Measurements from ENCODE around the gene SFXN5. TPM values are rescaled to one million over a fixed set of nuclear protein-coding genes. Genes with fewer than 3 reads are reported as not detected.

The SFXN5 gene
- total RNA-seq, 1 experiment from 2014 or later, result 31.3 TPM

DNA sequence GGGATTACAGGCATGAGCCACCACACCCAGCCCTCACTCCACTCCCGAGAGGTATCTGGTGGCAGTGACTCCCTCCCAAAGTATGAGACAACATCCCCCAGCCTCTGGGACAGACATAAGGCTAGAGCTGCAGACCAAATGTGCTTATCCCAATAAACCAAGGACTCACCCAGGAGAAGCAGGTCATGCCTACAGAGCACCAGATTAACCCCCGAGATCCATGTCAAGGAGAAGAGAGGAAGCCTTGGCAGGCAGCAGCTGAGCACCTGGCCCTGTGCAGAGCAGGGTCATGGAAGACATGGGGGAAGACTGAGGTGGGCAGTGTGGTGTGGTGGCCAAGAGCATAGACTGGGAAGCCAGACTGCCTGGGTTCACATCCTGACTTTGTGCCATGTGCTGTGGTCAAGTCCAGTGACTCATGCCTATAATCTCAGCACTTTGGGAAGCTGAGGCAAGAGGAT is 34.0 kb upstream of the SFXN5 start:
- Histone ChIP-seq H3K4me1 (peaks cover under 1% of the 10 kb centered on the region), H3K27me3 (replicated peaks; ENCODE audit: control insufficient read depth, insufficient read depth, low read length) (no peaks in the 10 kb centered on the region), H3K36me3 (ENCODE audit: control insufficient read depth, insufficient read depth, low read length) (no peaks in the 10 kb centered on the region; the same call in 1 of the 2 replicates), H3K9me3 (no peaks in the 10 kb centered on the region), H3K4me3 (ENCODE audit: low read depth, low read length) (no peak overlapping the region)
- Mint-ChIP-seq H3K9me3 (ENCODE audit: unreplicated experiment) (no peaks in the 10 kb centered on the region), H3K4me1 (ENCODE audit: low read depth, unreplicated experiment) (peaks cover 9% of the 10 kb centered on the region), H3K36me3 (ENCODE audit: insufficient read depth, unreplicated experiment) (no peaks in the 10 kb centered on the region), H3K27me3 (ENCODE audit: insufficient read depth, unreplicated experiment) (no peaks in the 10 kb centered on the region), H3K4me3 (ENCODE audit: unreplicated experiment) (no peak overlapping the region), H3K27ac (ENCODE audit: unreplicated experiment) (no peak overlapping the region)
- ChIA-PET POLR2A (no interaction called here), CTCF (no interaction called here)
- no peak for DNase-seq
- TF ChIP-seq, protein P1, sequence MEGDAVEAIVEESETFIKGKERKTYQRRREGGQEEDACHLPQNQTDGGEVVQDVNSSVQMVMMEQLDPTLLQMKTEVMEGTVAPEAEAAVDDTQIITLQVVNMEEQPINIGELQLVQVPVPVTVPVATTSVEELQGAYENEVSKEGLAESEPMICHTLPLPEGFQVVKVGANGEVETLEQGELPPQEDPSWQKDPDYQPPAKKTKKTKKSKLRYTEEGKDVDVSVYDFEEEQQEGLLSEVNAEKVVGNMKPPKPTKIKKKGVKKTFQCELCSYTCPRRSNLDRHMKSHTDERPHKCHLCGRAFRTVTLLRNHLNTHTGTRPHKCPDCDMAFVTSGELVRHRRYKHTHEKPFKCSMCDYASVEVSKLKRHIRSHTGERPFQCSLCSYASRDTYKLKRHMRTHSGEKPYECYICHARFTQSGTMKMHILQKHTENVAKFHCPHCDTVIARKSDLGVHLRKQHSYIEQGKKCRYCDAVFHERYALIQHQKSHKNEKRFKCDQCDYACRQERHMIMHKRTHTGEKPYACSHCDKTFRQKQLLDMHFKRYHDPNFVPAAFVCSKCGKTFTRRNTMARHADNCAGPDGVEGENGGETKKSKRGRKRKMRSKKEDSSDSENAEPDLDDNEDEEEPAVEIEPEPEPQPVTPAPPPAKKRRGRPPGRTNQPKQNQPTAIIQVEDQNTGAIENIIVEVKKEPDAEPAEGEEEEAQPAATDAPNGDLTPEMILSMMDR (IDR thresholded peaks at IDR 0.05; ENCODE audit: insufficient read depth in 1 of 2, low read depth in 1 of 2, low read length in 1 of 2, severe bottlenecking in 1 of 2, unreplicated experiment in 1 of 2), result no peak
- BruUV-seq (replicated peaks), result no TSS peak
- intact Hi-C loops (cut with micrococcal nuclease; ENCODE audit: unreplicated experiment), result no loop called here

DNA sequence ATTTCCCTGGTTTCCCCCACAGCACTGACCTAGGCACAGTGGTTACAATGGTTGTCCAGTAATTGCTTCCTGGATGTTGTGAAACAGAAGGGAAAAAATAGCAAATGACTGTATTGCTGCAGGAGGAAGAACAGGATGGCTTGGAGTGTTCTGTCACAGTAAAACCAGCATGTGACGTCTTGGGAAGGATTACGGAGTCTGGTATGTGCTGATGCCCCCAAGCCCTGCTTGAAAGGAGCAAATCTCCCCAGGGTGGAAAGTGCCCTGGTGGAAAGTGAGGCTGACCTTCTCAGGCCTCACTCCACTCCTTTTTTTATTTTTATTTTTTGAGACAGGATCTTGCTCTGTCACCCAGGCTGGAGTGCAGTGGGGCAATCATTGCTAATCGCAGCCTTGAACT is 33.4 kb upstream of the SFXN5 start:
- DNase-seq, result no peak
- no peaks in the 10 kb centered on the region for H3K36me3 Mint-ChIP-seq (ENCODE audit: insufficient read depth, unreplicated experiment)
- Histone ChIP-seq H3K4me1 (no peaks in the 10 kb centered on the region), H3K9me3 (no peaks in the 10 kb centered on the region), H3K4me3 (ENCODE audit: low read depth, low read length) (no peak overlapping the region), H3K36me3 (ENCODE audit: control insufficient read depth, insufficient read depth, low read length) (no peaks in the 10 kb centered on the region; the same call in 1 of the 2 replicates), H3K27me3 (replicated peaks; ENCODE audit: control insufficient read depth, insufficient read depth, low read length) (no peaks in the 10 kb centered on the region)
- TF ChIP-seq, protein P1 (IDR thresholded peaks at IDR 0.05; ENCODE audit: insufficient read depth in 1 of 2, low read depth in 1 of 2, low read length in 1 of 2, severe bottlenecking in 1 of 2, unreplicated experiment in 1 of 2), result no peak
- no peaks in the 10 kb centered on the region for H3K9me3 Mint-ChIP-seq (ENCODE audit: unreplicated experiment)
- CTCF ChIA-PET, result no interaction called here
- intact Hi-C loops (cut with micrococcal nuclease; ENCODE audit: unreplicated experiment), result no loop called here
- peaks cover 6% of the 10 kb centered on the region for H3K4me1 Mint-ChIP-seq (ENCODE audit: low read depth, unreplicated experiment)
- POLR2A ChIA-PET, result no interaction called here
- H3K27ac Mint-ChIP-seq (ENCODE audit: unreplicated experiment), result no peak overlapping the region
- no peaks in the 10 kb centered on the region for H3K27me3 Mint-ChIP-seq (ENCODE audit: insufficient read depth, unreplicated experiment)
- H3K4me3 Mint-ChIP-seq (ENCODE audit: unreplicated experiment), result no peak overlapping the region
- no TSS peak for BruUV-seq (replicated peaks)

DNA sequence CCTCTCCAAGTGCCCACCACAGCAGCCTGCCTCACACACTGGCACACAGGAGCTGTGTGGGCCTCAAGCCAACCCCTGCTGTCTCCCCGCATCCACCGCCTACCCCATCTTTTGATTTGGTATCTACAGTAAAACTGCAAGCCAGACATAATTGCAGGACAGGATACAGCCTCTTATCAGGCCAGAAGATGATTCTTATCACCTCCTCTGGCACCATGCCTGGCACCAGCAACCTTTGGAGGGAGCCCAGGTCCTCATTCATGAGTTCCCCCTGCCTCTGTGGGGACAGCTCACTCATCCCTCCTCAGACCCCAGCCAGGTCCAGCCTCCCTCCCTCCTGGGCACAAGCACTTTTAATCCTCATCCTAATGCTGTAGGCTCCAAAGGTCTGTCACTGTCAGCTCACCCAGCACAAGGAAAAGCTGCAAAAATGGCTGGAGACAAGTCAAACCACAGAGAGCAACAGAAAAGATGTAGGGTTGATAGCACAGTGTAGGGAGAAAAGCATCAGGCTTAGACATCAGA is 31.6 kb upstream of the SFXN5 start:
- CTCF ChIA-PET, result no interaction called here
- H3K36me3 ChIP-seq (ENCODE audit: control insufficient read depth, insufficient read depth, low read length), result no peaks in the 10 kb centered on the region; the same call in 1 of the 2 replicates
- Mint-ChIP-seq H3K4me1 (ENCODE audit: low read depth, unreplicated experiment) (no peaks in the 10 kb centered on the region), H3K4me3 (ENCODE audit: unreplicated experiment) (no peak overlapping the region), H3K36me3 (ENCODE audit: insufficient read depth, unreplicated experiment) (peaks cover under 1% of the 10 kb centered on the region), H3K27me3 (ENCODE audit: insufficient read depth, unreplicated experiment) (no peaks in the 10 kb centered on the region), H3K27ac (ENCODE audit: unreplicated experiment) (no peak overlapping the region), H3K9me3 (ENCODE audit: unreplicated experiment) (no peaks in the 10 kb centered on the region)
- H3K4me3 ChIP-seq (ENCODE audit: low read depth, low read length), result no peak overlapping the region
- no TSS peak for BruUV-seq (replicated peaks)
- DNase-seq, result no peak
- H3K27me3 ChIP-seq (replicated peaks; ENCODE audit: control insufficient read depth, insufficient read depth, low read length), result no peaks in the 10 kb centered on the region
- POLR2A ChIA-PET, result no interaction called here
- no peaks in the 10 kb centered on the region for H3K9me3 ChIP-seq
- TF ChIP-seq, protein P1 (IDR thresholded peaks at IDR 0.05; ENCODE audit: insufficient read depth in 1 of 2, low read depth in 1 of 2, low read length in 1 of 2, severe bottlenecking in 1 of 2, unreplicated experiment in 1 of 2), result no peak
- intact Hi-C loops (cut with micrococcal nuclease; ENCODE audit: unreplicated experiment), result no loop called here
- no peaks in the 10 kb centered on the region for H3K4me1 ChIP-seq

Measured in Caco-2 (cell line).